Brain (organoid and tissue), 1 donor: ENCODE results near the gene ZNF622. TPM values are rescaled to one million over a fixed set of nuclear protein-coding genes. Genes with fewer than 3 reads are reported as not detected.

ENCODE experiments used
- polyA plus RNA-seq: library from polyadenylated mRNA; stranded (reverse); fragments of 350-450 nt; fragmentation: Illumina TruSeq; extraction: RNeasy Lipid Tissue Mini Kit (QIAGEN cat#74804); gene quantifications from one replicate; pipeline ENCODE4 v1.2.3, GENCODE V29; 2015; ENCODE audit warnings: low read depth, low replicate concordance; ENCODE audit not compliant: insufficient read depth

ZNF622 gene
- polyA plus RNA-seq, 1 donor from 2014 or later: 33.8 TPM

Other genes with a start within 250 kb of the ZNF622 start
- 34.4 TPM for gene RETREG1, start 151.2 kb upstream of the ZNF622 start, polyA plus RNA-seq